ENCODE measurements around the gene FRA10AC1.

GRCh38 chr10:93622942-93623341 lies 79.5 kb downstream of the FRA10AC1 start:
- no peak for TF ChIP-seq POLR2A (IDR thresholded peaks at IDR 0.05)
- TF ChIP-seq POLR2AphosphoS5 (IDR thresholded peaks at IDR 0.05) = no peak
- no peak for TF ChIP-seq CTCF (IDR thresholded peaks at IDR 0.05 in 8 of 11, conservative IDR thresholded peaks at IDR 0.05 in 3 of 11)
